Endothelial cell (in vitro differentiated cells): ENCODE data around the gene GAMT. TPM values are rescaled to one million over a fixed set of nuclear protein-coding genes. Genes with fewer than 3 reads are reported as not detected.

Source experiments
- DNase-seq: peaks from one replicate; pipeline ENCODE4 v3.0.0; 2021; ENCODE audit warnings: low spot score
- H3K27ac Mint-ChIP-seq: one replicate; pipeline ENCODE4 v1.8.0; 2021; ENCODE audit warnings: mixed read lengths, inconsistent platforms; ENCODE audit not compliant: unreplicated experiment
- H3K27me3 Mint-ChIP-seq: one replicate; pipeline ENCODE4 v1.8.0; 2021; ENCODE audit warnings: mild to moderate bottlenecking, moderate library complexity, mixed read lengths, inconsistent platforms; ENCODE audit not compliant: unreplicated experiment
- H3K36me3 Mint-ChIP-seq: one replicate; pipeline ENCODE4 v1.8.0; 2021; ENCODE audit warnings: mild to moderate bottlenecking, low read depth, mixed read lengths, inconsistent platforms; ENCODE audit not compliant: unreplicated experiment
- H3K4me1 Mint-ChIP-seq: one replicate; pipeline ENCODE4 v1.8.0; 2021; ENCODE audit warnings: mild to moderate bottlenecking, mixed read lengths, inconsistent platforms; ENCODE audit not compliant: unreplicated experiment
- H3K4me3 Mint-ChIP-seq: one replicate; pipeline ENCODE4 v1.8.0; 2021; ENCODE audit warnings: mild to moderate bottlenecking, mixed read lengths, inconsistent platforms; ENCODE audit not compliant: unreplicated experiment
- H3K9me3 Mint-ChIP-seq: one replicate; pipeline ENCODE4 v1.8.0; 2021; ENCODE audit warnings: mixed read lengths, inconsistent platforms; ENCODE audit not compliant: unreplicated experiment
- CTCF ChIP-seq: fragments of 200-600 bp; sonication (generic); IDR thresholded peaks from one replicate; pipeline ENCODE4 v1.5.0; 2021; ENCODE audit warnings: antibody characterized with exemption; ENCODE audit not compliant: unreplicated experiment
- total RNA-seq: library from RNA; stranded (reverse); fragmentation: NEBNext Ultra II Directional; extraction: Animal tissue kit (Norgen Biotek cat#: 25700); gene quantifications from one replicate; pipeline ENCODE4 v1.2.1, GENCODE V29; 2021; ENCODE audit not compliant: unreplicated experiment

GAMT gene
- total RNA-seq, 1 donor from 2014 or later = 18.1 TPM

- H3K4me1 Mint-ChIP-seq = no peaks in the 10 kb centered on the region
- no peaks in the 10 kb centered on the region for H3K9me3 Mint-ChIP-seq
- no peak overlapping the region for H3K27ac Mint-ChIP-seq
- H3K27me3 Mint-ChIP-seq = peaks cover 9% of the 10 kb centered on the region
- peaks cover 25% of the 10 kb centered on the region for H3K36me3 Mint-ChIP-seq
- TF ChIP-seq CTCF = no peak
- no peak for DNase-seq
- no peak overlapping the region for H3K4me3 Mint-ChIP-seq
Observed at GRCh38 chr19:1427221-1427920, 26.0 kb upstream of the GAMT start.

DNA sequence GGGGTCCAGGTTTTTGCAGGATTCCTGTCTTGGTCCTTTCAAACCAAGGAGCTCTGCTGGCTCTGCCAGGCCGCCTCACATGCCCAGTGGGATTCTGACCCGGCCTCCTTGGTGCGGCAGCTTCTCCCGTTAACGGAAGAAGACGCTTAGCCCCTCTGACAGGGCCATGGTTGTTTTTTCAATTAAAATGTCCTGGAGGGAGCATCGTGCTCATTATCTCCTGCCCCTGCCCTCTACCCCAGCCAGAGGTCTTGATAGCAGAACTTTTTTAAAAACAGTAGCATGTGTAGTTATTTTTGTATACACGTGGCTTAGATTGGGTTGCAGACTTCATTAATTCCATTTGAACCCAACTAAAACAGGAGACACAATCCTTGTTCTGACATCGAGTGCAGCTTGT is 25.4 kb upstream of the GAMT start:
- no peak for TF ChIP-seq CTCF
- no peak overlapping the region for H3K27ac Mint-ChIP-seq
- H3K4me3 Mint-ChIP-seq = no peak overlapping the region
- no peak for DNase-seq
- peaks cover 5% of the 10 kb centered on the region for H3K27me3 Mint-ChIP-seq
- H3K4me1 Mint-ChIP-seq = no peaks in the 10 kb centered on the region
- H3K9me3 Mint-ChIP-seq = no peaks in the 10 kb centered on the region
- H3K36me3 Mint-ChIP-seq = peaks cover 24% of the 10 kb centered on the region

- Mint-ChIP-seq H3K9me3 (no peaks in the 10 kb centered on the region), H3K4me1 (no peaks in the 10 kb centered on the region), H3K27ac (peak overlapping the region; percentile 63), H3K4me3 (no peak overlapping the region), H3K27me3 (peaks cover 6% of the 10 kb centered on the region), H3K36me3 (peaks cover 23% of the 10 kb centered on the region)
- no peak for TF ChIP-seq CTCF
- no peak for DNase-seq
Observed at GRCh38 chr19:1425902-1426301, 24.6 kb upstream of the GAMT start.

GRCh38 chr19:1425102-1425837 is 23.9 kb upstream of the GAMT start:
- Mint-ChIP-seq H3K27me3 (peaks cover 5% of the 10 kb centered on the region), H3K4me3 (peak overlapping the region; percentile 56), H3K36me3 (peaks cover 26% of the 10 kb centered on the region), H3K27ac (peak overlapping the region; percentile 63), H3K9me3 (no peaks in the 10 kb centered on the region), H3K4me1 (no peaks in the 10 kb centered on the region)
- TF ChIP-seq CTCF = no peak
- DNase-seq = no peak
